VCaP (cell line): Measurements from ENCODE around the gene BAAT.
"Not testable (repeated sequence)": the region's sequence is repeated elsewhere in the genome, so short reads cannot be mapped to it uniquely, and the experiment has no call there.

Experiments
- H3K27ac ChIP-seq: fragments of 450-650 bp; 2 replicates; pipeline ENCODE4 v1.5.1; 2017
- TF ChIP-seq, protein P1 (sequence below): fragments of 450-650 bp; conservative IDR thresholded peaks from 2 replicates; pipeline ENCODE4 v1.5.1; 2017; ENCODE audit warnings: mild to moderate bottlenecking, moderate library complexity

BAAT gene

DNA sequence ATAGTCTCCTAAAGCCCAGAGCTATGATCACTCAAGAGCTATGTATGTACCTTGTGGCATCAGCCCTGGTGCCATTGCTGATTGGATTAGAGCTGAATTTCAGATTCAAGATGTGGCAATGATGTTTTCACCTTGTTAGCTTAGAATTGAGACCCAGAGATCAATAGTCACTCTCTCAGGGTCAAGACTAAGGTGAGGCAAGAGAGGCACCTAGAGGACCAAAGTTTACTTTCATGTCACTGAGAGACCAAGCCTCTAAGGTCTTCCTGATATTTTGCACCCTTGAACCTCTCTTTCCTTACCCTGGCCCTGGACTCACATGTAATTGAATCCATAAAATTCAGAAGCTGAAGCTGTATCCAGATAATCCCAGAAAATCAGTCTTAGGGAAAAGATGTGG is 42.8 kb downstream of the BAAT start:
- TF ChIP-seq, protein P1, sequence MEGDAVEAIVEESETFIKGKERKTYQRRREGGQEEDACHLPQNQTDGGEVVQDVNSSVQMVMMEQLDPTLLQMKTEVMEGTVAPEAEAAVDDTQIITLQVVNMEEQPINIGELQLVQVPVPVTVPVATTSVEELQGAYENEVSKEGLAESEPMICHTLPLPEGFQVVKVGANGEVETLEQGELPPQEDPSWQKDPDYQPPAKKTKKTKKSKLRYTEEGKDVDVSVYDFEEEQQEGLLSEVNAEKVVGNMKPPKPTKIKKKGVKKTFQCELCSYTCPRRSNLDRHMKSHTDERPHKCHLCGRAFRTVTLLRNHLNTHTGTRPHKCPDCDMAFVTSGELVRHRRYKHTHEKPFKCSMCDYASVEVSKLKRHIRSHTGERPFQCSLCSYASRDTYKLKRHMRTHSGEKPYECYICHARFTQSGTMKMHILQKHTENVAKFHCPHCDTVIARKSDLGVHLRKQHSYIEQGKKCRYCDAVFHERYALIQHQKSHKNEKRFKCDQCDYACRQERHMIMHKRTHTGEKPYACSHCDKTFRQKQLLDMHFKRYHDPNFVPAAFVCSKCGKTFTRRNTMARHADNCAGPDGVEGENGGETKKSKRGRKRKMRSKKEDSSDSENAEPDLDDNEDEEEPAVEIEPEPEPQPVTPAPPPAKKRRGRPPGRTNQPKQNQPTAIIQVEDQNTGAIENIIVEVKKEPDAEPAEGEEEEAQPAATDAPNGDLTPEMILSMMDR: no peak
- no peak overlapping the region for H3K27ac ChIP-seq

DNA sequence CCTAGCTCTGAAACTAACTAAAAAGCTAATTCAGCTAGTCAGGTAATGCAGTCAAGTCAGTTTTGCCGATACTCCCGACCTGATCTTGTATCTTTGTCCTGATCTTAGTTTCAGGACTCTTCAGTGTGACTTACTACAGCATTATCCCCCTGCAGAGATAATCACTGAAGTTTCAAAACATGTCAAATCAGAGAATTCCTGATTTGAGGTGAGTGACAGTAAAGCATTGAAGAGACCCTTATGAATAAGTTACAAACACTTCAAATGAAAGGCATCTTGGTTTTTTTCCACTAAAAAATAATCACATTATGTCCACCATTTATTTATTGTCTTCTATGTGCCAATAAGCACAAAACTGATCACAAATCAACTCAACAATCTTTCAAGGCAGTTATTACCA is 47.6 kb downstream of the BAAT start:
- TF ChIP-seq, protein P1: no peak
- H3K27ac ChIP-seq: no peak overlapping the region

DNA sequence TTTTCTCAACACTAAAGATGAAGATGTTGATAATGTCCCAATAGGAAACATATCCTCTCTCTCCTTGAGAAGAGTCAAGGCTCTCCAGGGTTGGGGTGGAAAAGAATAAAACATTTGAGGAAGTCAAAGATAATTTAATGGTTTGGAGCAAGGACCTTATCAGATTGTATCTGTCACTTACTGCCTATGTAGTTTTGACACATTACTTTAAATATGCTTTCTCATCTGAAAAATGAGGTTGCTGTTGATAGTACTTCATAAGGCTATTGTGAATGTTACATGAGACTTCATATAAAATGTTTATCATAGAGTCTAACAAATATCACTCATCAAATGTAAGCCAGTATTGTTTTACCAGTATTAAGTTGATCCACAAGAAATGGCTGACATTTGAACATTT is 48.7 kb downstream of the BAAT start:
- TF ChIP-seq, protein P1: no peak
- H3K27ac ChIP-seq: no peak overlapping the region

DNA sequence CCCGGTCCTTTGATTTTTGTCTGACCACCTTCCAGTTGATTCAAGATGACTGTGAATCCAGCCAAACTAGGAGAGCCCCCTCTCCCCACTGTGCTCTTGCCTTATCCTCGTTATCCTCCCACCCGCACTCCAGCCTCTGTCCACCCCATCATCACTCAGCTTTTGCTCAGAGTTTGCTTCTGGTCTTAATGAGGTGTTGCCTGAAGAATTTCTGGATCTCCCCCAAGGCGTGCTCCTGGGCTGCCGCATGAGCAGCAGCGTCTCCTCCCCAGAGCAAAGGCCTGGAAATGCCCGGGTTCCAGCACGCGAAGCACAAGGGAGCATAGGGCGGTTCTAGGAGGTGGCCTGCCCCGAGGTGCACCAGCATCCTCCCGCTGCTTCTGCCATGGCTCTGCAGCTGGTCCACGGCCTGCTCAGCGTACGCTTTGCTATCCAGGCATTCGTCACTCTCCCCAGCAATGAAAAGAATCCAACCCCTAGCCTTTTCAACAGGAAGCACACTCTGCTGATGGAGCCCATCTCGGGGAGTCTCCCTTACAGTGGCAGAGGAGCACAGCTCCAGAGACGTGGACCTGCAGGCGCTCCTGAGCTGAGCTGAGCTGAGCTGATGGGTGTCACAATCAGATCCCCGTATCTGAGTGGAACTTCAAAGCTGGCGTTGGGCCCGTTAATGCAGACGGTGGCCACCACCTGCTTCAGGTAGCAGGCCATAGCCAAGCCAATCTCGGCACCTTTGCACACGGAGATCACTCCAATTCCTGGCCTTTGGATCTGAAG is 50.7 kb downstream of the BAAT start:
- TF ChIP-seq, protein P1: no peak
- no peak overlapping the region for H3K27ac ChIP-seq

DNA sequence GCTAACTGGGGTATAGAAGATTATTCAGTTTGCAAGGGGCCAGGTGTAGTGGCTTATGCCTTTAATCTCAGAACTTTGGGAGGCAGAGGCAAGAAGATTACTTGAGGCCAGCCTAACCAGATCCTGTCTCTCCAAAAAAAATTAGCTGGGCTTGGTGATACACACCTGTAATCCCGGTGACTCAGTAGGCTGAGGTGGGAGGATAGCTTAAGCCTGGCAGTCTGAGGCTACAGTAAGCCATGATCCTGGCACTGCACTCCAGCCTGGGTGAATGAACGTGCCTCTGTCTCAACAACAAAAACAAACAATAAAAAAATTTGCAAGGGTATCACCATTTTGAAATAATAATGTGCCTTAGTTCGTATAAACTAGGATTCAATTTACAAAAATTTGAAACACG is 51.3 kb downstream of the BAAT start:
- H3K27ac ChIP-seq: no peak overlapping the region
- TF ChIP-seq, protein P1: no peak

DNA sequence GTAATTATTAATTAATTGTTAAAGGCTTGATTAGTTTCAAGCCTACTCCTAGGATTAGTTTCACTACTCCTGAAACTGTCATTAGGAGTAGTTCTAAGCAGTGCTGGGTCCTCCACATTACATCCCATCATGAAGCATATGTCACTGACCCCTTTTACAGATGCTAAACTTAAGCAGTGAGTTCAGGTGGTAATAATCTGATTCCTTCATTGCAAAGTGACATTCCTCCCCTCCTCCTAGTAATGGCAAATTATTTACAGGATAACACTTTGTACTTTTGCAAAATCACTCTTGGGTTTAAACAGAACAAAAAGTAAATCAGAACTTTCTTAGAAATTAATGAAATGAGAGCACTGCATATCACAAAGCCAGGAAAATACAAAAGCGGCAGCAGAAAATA is 52.4 kb downstream of the BAAT start:
- H3K27ac ChIP-seq: no peak overlapping the region

DNA sequence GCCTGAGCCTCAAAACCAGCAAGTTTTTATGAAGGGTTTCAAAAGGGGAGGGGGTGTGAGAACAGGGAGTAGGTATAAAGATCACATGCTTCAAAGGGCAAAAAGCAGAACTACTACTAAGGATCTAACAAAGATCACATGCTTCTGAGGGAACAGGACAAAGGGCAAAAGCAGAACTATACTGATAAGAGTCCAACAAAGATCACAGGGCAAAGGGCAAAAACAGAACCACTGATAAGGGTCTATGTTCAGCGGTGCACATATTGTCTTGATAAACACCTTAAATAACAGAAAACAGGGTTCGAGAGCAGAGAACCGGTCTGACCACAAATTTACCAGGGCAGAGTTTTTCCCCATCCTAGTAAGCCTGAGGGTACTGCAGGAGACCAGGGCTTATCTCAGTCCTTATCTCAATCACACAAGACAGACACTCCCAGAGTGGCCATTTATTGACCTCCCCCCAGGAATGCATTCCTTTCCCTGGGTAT is 57.3 kb downstream of the BAAT start:
- H3K27ac ChIP-seq: not testable (repeated sequence)

More for the DNA sequence above, 52.4 kb downstream of the BAAT start:
- TF ChIP-seq, protein P1: no peak

DNA sequence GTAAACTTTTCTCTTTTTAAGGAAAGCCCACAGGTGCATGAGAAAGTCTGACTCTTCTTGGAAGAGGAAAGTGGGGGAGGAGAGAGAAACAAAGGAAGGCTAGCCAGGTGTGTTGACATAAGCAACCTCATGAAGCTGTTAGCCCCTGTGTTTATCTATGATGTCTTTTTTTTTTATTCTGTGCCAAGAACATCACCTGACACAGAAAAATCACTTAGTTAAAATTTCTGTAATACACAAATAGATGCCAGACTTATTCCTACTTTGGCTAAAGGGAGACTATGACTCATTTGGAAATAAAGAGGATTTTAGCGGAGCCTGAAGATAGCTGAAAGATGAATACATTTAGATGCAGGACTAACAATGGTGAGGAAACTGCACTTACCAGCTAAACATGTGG is 58.3 kb downstream of the BAAT start:
- TF ChIP-seq, protein P1: no peak
- H3K27ac ChIP-seq: peak overlapping the region; percentile 32
